Measurements from ENCODE around the gene STARD3NL.
"Not testable (repeated sequence)": the region's sequence is repeated elsewhere in the genome, so short reads cannot be mapped to it uniquely, and the experiment has no call there.

Gene STARD3NL

GRCh38 chr7:38178004-38178694 is at the start of gene STARD3NL:
Gene STARD3NL (plus strand): TSS chr7:38178245. CDS start chr7:38207505, 29,260 bp downstream.
- peak; percentile 96 for DNase-seq

- DNase-seq = no peak
These were observed 48.9 kb upstream of the STARD3NL start for GRCh38 chr7:38129162-38129561.

- DNase-seq = no peak
These were observed 48.5 kb upstream of the STARD3NL start for GRCh38 chr7:38129579-38129978.

GRCh38 chr7:38138171-38138570 is 39.9 kb upstream of the STARD3NL start:
- no peak for DNase-seq

GRCh38 chr7:38141187-38141586 is 36.9 kb upstream of the STARD3NL start:
- no peak for DNase-seq

GRCh38 chr7:38142736-38143135 is 35.3 kb upstream of the STARD3NL start:
- no peak for DNase-seq

- DNase-seq = no peak
These were observed 31.0 kb upstream of the STARD3NL start for GRCh38 chr7:38147005-38147404.

GRCh38 chr7:38151556-38151955 is 26.5 kb upstream of the STARD3NL start:
- no peak for DNase-seq

GRCh38 chr7:38153515-38153914 is 24.5 kb upstream of the STARD3NL start:
- no peak for DNase-seq

GRCh38 chr7:38154278-38154677 is 23.8 kb upstream of the STARD3NL start:
- DNase-seq = no peak

GRCh38 chr7:38160003-38160571 is 18.0 kb upstream of the STARD3NL start:
- no peak for DNase-seq

- no peak for DNase-seq
These were observed 16.0 kb upstream of the STARD3NL start for GRCh38 chr7:38162036-38162435.

- DNase-seq = no peak
These were observed 14.4 kb upstream of the STARD3NL start for GRCh38 chr7:38163671-38164070.

GRCh38 chr7:38168890-38169570 is 9.0 kb upstream of the STARD3NL start:
- DNase-seq = no peak

GRCh38 chr7:38169847-38170246 is 8.2 kb upstream of the STARD3NL start:
- DNase-seq = no peak

GRCh38 chr7:38171623-38172391 is 6.2 kb upstream of the STARD3NL start:
- DNase-seq = no peak

- not testable (repeated sequence) for DNase-seq
These were observed 2.5 kb upstream of the STARD3NL start for GRCh38 chr7:38175547-38175946.

GRCh38 chr7:38177621-38178003 is 433 bp upstream of the STARD3NL start:
- DNase-seq = no peak

GRCh38 chr7:38178695-38179344 is 775 bp downstream of the STARD3NL start:
- DNase-seq = peak; percentile 36

GRCh38 chr7:38179776-38180226 is 1.8 kb downstream of the STARD3NL start:
- no peak for DNase-seq

- DNase-seq = no peak
These were observed 3.1 kb downstream of the STARD3NL start for GRCh38 chr7:38181111-38181510.

GRCh38 chr7:38182450-38182849 is 4.4 kb downstream of the STARD3NL start:
- no peak for DNase-seq
